GM10266 (cell line): ENCODE measurements around the gene PRDM5.
"Not testable (repeated sequence)": the region's sequence is repeated elsewhere in the genome, so short reads cannot be mapped to it uniquely, and the experiment has no call there.

ENCODE experiments used
- DNase-seq: peaks from one replicate; pipeline ENCODE4 v3.0.0; 2012; ENCODE audit errors: extremely low spot score
- TF ChIP-seq, protein P1 (sequence below): IDR thresholded peaks from 2 replicates; pipeline ENCODE4 v1.5.1; 2012; ENCODE audit warnings: mild to moderate bottlenecking, low read depth; ENCODE audit not compliant: control insufficient read depth, insufficient read depth; ENCODE audit errors: missing control alignments

Gene PRDM5

DNA sequence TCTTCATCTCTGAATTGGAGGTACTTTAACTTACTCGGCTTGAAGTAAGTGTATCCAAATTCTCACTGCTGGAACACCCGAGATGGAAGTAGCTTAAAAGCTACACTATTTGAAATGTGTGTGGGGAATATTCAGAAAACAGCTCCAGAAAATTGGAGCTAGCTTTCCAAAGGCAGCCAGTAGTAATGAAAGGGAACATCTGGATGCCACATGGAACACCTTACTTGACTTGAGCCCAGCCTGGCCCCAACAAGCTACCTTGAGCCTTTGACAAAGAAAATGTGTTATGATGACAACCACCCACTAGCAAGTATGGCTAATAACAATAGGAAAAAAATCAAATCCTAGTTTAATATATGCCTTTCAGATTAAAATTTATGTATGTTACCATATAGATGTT lies 161.5 kb downstream of the PRDM5 start:
- TF ChIP-seq, protein P1, sequence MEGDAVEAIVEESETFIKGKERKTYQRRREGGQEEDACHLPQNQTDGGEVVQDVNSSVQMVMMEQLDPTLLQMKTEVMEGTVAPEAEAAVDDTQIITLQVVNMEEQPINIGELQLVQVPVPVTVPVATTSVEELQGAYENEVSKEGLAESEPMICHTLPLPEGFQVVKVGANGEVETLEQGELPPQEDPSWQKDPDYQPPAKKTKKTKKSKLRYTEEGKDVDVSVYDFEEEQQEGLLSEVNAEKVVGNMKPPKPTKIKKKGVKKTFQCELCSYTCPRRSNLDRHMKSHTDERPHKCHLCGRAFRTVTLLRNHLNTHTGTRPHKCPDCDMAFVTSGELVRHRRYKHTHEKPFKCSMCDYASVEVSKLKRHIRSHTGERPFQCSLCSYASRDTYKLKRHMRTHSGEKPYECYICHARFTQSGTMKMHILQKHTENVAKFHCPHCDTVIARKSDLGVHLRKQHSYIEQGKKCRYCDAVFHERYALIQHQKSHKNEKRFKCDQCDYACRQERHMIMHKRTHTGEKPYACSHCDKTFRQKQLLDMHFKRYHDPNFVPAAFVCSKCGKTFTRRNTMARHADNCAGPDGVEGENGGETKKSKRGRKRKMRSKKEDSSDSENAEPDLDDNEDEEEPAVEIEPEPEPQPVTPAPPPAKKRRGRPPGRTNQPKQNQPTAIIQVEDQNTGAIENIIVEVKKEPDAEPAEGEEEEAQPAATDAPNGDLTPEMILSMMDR: no peak
- DNase-seq: no peak

DNA sequence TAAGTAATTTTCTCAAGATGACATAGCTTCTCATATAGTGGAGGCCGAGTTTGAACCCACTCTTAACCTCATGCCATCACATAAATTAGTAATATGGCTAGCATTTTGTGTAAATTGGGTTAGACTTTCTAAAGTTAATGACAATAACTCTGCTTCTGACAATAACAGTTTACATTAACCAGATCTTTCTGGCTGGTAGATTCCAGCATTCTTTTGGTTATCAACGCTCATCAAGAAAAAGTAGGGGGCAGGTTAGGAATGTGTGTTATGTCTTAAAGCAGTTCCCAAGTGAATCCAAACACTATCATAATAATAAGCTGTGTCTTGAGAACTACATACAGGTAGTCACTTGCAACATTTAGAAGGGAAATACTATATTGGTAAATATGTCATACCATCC lies 162.5 kb downstream of the PRDM5 start:
- TF ChIP-seq, protein P1: no peak
- no peak for DNase-seq

DNA sequence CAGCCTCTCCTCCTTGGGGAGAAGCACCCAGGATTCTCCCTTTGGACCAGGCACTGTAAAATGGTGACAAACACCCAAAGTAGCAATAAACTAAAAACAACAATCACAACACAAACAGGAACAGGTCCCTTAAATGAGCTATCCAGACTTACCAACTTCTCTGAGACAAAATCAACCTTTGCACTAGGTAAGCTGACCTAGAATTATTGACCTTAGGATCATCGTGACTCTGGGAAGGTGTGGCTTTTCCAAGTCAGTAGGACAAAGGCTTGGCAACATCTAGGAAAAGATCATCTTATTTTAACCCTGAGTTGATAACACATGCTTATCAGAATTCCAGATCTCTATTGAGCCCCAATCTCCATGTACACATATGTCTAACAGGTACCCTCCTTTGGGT lies 166.7 kb downstream of the PRDM5 start:
- DNase-seq: no peak

DNA sequence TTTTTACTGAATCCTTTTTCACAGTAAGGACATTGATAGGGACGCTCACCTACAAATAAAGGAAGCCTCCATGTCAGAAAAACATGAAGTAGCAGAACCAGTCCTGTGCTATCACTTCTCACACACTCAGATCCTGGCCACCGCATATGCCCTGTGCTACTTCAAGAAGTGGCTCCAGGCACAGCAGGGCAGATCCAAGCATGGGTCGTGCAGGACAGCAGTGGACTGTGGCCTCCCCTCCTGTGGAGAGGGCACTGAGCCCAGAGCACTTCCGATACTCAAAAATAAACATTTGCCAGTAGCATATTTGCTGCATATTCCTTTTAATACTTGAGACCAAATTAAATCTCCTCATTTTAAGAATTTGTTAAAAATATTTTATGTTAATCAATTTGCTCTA lies 167.9 kb downstream of the PRDM5 start:
- DNase-seq: no peak
- TF ChIP-seq, protein P1: no peak

More for the DNA sequence above, 166.7 kb downstream of the PRDM5 start:
- TF ChIP-seq, protein P1: no peak

DNA sequence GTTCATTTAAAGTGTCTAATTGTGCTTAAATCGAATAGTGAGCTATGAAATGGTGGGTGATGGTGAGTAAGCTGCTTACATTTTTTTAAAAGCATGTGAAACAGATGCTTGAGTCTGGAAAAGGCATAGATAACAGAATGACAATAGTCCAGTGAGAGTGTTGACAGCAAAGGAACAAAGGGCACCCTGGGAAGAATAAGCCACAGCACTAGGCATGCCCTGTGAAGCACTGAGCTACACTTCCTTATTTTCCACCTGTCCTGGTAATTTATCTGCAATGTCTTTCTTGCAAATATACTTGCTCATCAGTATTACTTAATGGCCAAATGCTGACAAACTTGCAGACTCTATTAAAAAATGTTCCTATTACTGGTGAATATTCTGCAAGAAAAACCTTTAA lies 168.7 kb downstream of the PRDM5 start:
- no peak for DNase-seq
- TF ChIP-seq, protein P1: no peak

DNA sequence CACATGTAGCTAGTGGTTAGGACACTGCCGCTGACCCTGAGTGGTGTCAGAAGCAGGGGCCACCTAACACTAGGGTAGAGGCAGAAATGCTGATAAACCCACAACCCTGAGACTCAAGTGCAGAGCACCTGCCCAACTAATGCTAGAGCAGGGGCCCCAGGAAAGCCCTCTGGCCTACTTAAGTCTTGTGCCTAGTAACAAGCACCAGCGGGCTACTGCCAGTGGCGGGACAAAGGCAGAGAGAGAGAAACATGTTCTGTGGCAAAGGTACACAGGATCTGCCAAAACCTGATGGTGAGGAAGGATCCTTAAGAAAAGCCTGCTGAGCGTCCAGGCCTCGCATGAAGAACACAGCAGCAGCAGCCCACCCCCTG lies 172.4 kb downstream of the PRDM5 start:
- DNase-seq: no peak
- TF ChIP-seq, protein P1: no peak

DNA sequence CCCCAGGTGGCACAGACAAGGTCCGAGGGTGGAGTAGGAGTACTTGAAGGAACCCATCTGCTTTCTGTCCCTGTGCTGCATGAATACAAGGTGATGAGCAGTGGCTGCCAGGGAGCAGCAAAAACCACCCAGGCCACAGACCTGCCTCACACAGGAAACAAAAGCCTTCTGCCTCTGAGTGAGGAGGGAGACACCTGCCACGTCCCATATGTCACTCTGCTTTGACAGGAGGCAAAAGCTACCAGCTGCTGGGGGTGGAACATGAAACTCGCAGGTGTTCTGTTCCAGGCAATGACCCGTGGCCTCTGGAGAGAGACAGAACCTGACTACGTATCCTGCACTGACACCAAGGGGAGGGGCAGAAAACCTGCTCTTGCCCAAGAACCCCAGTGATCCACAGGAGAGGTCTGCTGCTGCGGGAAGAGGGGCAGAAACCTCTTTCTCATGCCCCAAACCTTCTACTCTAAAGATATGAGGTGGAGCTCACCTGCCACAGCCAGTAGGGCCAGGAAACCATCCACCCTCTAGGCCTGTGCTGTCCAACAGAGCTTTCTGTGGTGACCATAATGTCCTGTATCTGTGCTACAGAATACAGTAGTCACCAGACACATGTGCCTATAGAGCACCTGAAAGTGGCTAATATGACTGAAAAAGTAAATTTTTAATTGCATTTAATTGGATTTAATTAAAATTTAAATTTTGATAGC lies 172.9 kb downstream of the PRDM5 start:
- TF ChIP-seq, protein P1: no peak
- peak; percentile 11 for DNase-seq

DNA sequence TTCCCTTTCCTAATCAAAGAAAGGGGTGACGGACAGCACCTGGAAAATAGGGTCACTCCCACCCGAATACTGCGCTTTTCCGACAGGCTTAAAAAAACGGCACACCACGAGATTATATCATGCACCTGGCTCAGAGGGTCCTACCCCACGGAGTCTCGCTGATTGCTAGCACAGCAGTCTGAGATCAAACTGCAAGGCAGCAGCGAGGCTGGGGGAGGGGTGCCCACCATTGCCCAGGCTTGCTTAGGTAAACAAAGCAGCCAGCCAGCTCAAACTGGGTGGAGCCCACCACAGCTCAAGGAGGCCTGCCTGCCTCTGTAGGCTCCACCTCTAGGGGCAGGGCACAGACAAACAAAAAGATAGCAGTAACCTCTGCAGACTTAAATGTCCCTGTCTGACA lies 180.9 kb downstream of the PRDM5 start:
- not testable (repeated sequence) for DNase-seq
